Activated CD8-positive, alpha-beta memory T cell treated with anti-CD3 and anti-CD28 coated beads for 24 hours (primary cell): ENCODE measurements around the gene ERFE.
"Not testable (repeated sequence)": the region's sequence is repeated elsewhere in the genome, so short reads cannot be mapped to it uniquely, and the experiment has no call there.

Source experiments
- DNase-seq: peaks from one replicate; pipeline ENCODE4 v3.0.0-alpha.2; 2020

ERFE gene, protein sequence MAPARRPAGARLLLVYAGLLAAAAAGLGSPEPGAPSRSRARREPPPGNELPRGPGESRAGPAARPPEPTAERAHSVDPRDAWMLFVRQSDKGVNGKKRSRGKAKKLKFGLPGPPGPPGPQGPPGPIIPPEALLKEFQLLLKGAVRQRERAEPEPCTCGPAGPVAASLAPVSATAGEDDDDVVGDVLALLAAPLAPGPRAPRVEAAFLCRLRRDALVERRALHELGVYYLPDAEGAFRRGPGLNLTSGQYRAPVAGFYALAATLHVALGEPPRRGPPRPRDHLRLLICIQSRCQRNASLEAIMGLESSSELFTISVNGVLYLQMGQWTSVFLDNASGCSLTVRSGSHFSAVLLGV

DNA sequence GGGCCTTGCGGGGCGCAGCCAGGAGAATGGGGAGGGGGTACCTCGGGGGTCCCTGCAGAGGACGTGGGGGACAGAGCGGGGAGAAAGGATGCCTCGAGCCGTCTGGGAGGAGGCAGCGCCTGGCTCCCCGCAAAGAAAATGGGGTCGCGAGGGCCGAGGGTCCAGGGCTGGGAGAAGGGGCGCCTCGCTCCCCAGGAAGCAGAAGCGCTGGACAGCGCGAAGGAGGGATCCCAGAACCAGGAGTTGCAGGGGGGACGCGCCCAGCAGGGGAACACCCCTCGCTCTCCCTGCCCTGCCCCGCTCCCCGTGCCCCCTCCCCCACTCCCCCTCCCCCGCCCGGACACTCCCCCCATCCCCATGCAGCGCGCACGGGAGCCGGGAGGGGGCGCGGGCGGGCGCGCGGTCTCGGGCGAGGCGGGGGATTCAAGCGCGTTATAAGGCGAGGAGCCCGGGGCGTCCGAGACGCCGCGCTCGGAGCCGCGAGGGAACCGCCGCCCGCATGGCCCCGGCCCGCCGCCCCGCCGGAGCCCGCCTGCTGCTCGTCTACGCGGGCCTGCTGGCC, at the start of gene ERFE:
Gene ERFE (plus strand): TSS at position 462 of the 562 bp plus-strand sequence. CDS start 38 bp downstream, at position 500.
- peak; percentile 81 for DNase-seq

DNA sequence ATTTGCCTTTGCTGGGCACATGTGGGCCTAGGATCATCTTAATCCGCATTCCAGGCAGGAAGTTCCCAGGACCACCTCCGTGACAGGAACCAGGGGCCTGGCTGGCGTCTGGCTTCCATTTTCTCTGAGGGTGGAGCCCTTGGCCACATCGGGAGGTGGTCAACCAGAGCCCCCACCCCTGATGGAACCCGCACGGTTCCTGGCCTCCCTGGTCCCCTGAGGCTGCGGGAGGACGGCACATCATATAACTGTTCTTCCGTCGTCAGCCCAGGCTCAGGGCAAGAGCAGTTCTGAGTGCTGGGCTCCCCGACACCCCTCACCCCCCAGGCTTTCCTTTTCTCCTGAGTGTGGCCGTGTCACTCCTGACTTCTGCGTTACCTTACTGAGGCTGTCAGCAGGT, 45.2 kb upstream of the ERFE start:
- no peak for DNase-seq

DNA sequence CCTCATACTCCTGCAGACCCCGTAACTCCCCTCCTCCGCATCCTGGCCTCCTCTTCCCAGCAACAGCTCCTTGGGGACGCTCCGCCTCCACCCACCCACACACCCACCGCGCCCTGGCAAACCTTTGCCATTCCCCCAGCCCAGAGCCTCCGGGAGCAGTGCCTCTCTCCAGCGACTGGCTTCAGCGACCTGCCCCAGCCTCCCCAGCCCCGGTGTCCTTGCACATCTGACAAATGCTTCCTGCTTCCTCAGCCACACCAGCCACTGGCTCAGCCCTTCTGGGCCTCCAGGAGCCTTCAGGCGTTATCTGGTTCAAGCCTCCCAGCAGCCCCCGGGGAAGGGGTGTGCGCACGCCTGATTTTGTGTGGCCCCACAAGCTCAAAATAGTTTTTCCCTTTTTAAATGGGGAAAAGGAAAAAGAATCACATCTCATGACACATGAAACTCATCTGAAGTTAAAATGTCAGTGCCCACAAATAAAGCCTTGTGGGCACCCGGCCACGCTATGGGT, 44.4 kb upstream of the ERFE start:
- no peak for DNase-seq

DNA sequence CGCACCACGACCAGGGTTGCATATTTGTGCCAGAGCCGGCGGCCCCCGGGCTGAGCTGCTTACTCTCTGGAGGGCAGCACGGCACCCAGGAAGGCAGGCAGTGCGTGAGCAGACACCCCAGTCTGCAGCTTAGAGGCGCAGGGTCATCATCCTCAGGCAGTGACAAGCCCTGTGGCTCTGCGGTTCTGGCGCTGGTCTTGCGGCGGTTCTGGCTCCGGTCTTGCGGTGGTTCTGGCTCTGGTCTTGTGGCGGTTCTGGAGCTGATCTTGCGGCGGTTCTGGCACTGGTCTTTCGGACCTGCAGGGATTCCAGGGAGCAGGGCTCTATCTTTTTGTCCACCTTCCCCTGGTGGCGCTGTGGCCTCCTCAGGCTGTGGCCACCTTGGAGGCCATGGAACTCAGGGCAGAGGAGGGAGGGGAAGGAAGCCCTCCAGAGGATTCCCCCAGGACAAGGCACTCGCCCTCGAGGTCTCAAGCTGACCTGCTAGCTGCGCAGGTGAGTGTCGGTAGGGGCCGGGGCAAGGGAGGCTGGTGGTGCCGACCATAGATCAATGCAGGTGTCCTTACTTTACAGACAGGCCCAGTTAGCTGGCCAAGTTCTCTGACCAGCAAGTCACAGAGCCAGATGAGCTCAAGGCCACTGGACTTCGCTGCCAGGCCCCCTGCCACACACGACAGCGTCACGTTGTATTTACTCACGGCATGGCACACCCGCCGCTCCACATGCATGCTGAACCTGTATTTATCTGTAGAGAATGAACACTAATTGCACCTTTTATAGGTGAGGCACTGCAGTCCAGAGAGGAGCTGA, 43.7 kb upstream of the ERFE start:
- no peak for DNase-seq

DNA sequence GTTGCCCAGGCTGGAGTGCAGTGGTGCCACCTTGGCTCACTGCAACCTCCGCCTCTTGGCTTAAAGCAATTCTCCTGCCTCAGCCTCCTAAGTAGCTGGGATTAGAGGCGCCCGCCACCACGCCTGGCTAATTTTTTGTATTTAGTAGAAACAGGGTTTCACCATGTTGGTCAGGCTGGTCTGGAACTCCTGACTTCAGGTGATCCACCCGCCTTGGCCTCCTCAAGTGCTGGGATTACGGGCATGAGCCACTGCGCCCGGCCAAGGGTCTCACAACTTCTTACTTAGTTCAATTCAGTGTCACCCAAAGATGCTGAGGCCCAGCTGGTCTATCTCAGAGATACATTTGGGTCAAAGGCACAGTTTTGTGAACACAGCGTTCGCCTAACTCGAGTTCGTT, 43.1 kb upstream of the ERFE start:
- not testable (repeated sequence) for DNase-seq

DNA sequence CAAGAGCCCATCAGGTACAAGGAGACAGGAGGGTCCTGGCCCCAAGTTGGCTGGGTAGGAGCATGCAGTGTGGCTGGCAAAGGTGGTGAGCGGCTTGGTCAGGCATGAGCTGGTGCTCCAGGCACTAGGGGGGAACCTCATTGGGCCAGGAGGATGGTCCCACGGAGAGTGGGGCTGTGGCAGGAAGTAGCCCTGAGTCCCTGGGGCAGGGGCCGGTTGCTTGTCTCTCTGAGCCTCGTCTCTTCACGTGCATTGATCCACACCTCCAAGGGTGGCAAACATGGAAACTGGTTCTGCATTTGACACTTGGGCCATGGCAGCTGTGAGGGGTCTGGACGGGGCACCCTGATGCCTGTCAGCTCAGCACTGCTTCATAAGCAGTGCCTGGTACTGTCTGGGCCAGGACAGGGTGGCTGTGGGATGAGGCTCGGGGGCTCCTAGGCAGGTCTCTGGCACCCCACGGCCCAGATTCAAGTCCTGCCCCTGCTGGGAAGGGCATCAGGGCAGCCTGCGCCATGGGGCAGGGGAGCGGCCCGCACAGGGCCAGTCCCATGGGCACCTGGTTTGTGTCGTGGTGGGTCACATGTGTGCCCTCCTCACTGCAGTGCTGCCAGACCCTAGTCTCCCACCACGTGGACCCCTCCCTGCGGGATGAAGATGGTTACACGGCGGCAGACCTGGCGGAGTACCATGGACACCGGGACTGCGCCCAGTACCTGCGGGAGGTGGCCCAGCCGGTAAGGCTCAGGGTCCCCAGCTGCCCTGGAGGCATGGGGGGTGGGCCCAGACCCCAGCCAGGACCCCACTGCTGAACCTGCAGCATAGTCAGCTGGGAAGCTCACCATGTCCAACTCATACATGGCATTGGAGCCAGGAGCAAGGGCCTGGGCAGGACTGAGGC, 42.2 kb upstream of the ERFE start:
- DNase-seq = no peak

DNA sequence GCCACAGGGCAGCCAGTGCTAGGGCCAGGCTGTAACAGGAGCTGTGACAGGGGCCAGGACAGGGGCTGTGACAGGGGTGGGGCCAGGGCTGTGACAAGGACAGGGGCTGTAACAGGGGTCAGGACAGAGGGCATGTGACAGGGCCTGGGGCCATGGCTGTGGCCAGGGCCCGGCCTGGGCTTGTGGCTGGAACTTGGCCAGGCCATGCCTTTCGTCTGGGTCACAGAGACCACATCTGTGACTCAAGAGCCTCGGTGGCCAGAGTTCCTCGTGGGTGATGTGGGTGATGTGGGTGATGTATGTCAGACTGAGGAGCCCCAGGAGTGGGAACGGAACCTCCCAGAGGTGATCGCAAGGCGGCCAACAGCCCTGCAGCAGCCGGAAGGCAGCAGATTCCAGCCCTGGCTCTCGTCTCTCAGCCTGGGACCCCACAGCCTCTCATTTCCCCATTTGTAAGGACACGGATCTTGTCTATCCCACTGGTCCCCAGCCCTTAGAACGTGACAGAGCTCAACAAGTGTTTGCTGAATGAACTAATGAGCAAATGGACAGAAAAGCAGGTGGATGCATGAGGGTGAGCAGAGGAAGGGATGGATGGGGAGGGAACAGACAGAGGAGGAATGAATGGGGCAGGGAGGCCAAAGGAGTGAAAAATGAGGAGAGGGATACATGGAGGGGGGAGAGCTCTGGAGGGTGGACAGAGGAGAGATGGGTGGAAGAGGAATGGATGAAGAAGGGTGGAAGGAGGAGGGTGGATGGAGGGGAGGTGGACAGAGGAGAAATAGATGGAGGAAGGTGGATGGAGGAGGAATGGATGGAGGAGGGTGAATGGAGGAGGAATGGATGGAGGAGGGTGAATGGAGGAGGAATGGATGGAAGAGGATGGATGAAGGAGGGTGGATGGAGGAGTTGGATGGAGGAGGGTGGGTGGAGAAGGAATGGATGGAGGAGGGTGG, 41.3 kb upstream of the ERFE start:
- no peak for DNase-seq

DNA sequence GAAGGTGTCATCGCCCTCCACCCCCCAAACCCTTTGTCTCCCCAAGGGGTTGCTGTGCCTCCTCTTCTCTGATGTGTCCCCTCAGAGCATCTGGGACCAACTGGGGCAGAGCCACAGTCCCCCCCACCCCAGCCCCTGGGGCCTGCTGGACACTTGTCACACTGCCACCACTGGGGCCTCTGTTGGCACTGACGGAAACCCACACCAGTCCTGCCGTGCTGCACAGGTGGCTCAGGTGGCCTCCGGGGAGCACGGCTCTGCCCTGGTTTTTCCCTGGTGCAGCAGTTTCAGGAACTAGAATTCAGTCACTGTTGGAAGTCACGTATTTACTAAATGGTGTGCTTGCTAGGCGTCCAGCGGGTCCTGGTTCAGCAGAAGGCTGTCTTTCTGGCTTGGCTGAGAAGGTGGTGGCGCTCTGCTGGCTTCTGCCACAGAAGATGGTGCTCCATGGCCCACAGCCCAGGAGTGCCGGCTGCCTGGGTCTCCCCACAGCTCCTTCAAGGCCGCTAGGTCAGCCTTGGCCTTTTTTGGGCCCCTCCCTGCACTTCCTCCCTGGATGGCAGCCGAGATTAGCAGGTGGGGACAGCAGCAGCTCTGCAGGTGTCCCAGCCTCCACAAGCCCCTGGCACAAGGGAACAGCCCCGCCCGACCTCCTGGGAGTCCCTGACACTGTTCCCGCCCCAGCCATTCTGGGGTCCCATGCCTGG, 38.9 kb upstream of the ERFE start:
- no peak for DNase-seq

DNA sequence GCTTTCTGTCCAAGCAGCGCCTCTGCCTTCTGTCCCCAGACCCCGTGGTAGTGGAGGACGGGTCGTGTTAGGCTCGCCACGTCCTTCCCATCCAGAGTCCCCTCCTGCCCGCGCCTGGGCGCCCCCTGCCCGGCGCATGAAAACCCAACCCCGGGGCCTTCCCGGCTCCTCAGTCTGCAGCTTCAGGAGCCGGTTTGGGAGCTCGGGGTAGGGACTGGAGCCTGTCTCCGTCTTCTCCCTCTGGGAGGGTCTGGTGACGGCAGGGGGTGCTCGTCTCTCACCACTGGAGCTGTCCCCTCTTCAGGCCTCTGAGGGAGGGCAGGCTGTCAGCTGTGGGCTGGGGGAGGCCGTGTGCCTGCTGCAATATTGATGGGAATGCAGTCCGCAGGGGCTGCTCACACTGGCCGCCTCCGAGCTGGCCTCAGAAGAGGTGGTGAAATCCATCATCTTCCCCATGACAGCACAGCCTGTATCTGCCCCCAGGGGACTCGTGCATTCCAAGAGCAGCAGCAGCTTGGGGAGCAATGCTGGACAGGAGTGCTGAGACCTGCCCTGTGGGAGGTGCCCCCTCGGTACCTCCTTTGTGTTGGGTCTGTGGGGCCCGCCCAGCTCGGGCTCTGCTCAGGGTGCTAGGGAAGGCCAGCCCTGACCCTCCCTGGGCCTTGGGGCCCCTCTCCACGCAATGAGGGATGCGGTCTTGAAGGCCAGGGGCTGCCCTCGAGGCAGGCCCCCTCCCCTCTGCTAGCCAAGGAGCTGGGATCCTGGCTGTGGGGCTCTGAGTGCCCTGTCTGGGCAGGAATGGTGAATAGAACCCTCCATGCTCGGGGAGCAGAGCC, 38.1 kb upstream of the ERFE start:
- no peak for DNase-seq

DNA sequence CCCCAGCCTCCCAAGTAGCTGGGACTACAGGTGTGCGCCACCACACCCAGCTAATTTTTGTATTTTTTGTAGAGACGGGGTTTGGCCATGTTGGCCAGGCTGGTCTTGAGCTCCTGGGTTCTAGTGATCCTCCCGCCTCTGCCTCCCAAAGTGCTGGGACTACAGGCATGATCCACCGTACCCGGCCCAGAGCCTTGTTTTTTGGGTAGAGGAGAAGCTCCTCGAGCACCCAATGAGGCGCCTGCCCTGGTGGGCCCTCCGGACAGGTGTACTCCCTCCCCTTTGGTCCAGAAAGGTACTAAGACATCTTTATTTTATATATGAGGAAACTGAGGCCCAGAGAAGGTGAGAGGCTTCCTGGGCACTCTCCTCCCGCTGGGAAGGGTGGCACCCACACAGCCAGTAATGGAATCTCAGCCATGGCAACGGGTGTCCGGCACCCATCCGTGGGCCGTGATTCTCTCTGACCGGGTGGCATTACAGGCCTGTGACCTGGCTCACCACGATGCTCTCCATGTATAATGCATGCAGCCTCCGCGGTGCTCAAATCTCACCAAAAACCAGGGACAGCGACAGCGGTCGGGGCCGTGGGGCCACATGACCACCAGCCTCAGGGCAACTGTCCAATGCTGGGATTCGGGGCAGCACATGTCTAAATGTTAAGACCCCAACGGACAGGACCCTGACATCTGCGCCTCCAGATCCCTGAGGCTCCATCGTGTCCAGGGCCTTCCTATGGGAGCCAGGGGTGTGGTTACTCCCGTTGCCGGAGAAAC, 37.1 kb upstream of the ERFE start:
- DNase-seq = no peak

DNA sequence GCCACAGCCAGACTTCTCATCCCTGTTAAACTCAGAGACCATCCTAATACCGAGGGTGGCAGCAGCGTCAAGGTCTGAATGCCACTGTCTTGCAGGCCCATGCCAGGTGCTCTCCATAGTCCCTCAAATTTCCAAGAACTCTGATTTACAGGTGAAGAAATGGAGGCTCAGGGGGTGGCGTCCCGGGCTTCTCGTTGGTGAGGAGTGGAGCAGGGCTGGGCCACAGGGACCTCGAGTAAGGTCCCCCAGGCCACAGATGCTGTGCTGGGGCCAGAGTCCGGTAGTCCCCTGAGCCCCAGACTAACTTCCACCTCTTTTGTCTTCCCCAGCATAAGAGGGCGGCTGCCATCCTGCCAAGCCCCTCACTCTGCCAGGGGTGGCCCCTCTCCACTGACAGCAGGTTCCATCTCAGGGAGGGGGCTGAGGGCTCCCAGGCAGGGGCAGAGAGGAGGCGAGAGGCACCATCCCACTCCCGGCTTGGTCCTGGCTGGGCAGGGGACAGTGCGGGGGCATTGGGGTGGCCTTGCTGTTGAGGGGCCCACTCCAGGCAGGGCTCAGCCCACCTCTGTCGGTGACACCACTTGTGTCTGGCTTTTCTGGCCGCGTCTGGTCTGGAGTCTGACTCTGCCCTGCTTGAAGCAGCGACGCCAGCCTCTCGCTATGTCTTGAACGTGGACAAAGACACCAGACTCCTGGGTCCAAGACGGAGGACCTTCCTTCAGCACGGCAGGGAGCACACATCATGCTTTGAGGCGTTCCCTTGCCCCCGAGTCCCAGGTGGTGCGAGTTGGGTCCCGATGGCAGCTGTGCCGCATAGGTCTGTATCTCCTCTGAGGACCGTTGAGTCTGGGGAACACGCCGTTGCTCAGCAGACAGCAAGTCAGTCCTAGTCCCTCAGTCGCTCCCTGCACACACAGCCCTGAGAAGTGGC, 36.2 kb upstream of the ERFE start:
- no peak for DNase-seq

DNA sequence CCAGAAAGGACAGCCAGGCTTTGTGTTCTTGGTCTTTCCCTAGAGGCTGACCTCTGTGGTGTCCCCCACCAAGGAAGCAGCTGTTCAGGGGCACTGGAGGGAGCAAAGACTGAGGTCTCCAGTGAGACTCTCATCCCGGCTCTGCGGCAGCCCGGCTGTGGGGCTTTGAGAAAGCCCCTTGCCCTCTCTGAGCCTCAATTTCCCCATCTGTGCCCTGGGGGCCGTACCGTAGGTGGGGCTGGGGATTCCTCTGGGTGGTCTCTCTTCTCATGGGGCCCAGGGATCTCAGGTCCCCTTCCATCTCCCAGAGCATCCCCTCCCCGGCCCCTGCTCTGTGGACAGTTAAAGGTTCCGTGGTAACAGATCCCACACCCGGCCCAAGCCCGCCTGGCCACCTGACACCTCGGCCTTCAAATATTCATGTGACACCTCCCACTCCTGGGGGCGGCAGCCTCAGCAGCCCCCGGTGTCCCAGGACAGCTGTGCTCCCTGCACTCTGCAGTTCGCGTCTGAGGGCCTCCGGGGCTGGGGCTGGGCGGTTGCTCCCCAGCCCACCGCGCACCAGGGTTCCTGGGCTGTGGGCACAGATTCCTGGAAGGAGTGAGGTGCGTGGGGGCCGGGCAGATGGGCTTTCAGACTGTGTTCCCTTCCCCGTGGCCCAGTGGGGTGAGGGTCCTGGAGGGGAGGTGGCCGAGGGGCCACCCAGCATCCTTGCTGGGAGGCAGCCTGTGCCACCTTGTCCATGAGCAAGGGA, 35.4 kb upstream of the ERFE start:
- DNase-seq = no peak

DNA sequence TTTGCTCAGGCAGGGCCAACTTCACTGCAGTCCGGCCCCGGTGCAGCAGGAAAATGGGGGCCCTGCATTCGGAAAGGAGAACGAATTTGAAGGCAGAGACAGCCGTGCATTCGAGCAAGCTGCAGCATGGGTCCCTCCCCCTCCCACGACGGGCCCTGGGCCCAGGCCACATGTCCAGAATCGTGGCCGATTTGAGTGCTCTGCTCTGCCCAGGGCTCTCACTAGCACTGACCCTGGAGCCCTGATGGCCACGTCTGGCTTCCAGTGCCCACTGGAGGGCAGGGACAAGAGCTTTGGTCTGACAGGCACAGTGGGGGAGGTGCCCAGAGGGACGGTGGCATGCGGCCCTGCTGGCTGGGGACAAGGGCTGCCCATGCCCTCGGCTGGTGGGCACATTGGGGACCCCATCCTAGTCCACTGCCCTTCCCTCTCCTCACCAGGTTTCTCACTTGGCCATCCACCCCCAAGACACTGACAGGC, 34.7 kb upstream of the ERFE start:
- DNase-seq = no peak

DNA sequence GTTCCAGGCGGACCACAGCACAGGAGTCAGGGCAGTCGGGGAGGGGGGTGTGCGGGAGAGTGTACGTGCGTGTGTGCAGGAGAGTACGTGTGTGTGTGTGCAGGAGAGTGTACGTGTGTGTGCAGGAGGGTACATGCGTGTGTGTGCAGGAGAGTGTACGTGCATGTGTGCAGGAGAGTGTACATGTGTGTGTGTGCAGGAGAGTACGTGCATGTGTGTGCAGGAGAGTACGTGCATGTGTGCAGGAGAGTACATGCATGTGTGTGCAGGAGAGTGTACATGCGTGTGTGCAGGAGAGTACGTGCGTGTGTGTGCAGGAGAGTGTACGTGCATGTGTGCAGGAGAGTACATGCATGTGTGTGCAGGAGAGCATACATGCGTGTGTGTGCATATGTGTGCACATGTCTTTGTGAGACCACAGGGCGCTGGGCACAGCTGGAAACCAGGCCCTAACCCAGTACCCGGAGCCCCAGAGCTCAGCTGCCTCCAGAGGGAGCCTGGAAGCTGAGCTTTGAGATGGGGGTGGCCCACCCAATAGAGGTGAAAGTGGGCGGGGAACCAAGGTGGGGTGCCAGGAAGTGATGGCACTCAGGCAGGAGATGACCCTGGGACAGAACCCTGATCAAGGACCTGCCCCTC, 34.2 kb upstream of the ERFE start:
- DNase-seq = no peak

DNA sequence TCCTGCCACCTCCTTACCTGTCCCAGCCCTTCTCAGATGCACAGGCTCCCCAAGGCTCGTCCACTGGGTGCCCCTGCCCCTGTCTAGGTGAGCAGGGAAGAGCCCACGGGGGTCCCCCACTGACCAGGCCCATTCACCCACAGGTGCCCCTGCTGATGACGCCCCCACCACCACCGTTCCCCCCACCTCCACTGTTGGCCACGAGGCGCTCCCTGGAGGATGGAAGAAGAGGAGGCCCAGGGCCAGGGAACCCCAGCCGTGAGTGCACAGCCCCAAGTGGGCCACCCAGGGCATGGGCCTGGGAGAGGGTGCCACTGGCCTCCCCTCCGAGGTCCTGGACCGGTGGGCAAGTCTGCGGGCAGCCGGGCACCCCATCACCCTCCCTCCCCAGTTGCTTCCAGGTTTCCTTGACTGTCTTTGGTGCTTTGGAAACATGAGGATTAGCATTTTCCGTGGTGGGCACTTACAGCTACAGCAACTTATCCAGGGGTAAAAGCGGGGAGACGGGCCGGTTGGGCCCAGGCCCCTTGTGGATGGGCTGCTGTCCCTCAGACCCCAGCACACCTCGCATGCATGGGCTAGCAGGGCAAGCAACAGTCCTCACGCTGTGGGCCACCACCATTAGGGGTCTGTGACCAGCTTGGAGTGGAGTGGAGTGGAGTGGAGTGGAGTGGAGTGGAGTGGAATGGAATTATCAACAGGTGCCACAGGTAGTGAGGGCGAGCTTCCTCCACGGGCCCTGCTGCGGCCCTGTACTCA, 33.5 kb upstream of the ERFE start:
- DNase-seq = no peak

DNA sequence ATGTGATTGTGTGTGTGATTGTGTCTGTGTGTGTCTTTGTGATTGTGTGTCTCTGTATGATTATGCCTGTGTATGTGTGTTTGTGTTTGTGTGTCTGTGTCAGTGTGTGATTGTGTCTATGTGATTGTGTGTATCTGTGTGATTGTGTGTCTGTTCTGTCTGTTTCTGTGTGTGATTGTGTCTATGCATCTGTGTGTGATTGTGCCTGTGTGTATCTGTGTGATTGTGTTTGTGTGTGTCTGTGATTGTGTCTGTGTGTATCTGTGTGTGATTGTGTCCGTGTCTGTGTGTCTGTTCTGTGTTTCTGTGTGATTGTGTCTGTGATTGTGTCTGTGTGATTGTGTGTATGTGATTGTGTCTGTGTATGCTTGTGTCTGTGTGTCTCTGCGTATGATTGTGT, 32.4 kb upstream of the ERFE start:
- DNase-seq = no peak
